Measurements from ENCODE around the gene FGF5.
"Not testable (repeated sequence)": the region's sequence is repeated elsewhere in the genome, so short reads cannot be mapped to it uniquely, and the experiment has no call there.

- TF ChIP-seq ZBTB33 (CRISPR knock-in tag; IDR thresholded peaks at IDR 0.05); ZHX2 (IDR thresholded peaks at IDR 0.05; ENCODE audit: low read depth); ZHX2 (CRISPR knock-in tag; IDR thresholded peaks at IDR 0.05; ENCODE audit: borderline replicate concordance); ZNF318 (CRISPR knock-in tag; IDR thresholded peaks at IDR 0.05): not testable (repeated sequence)
Measured at GRCh38 chr4:80247484-80247883, 19.0 kb upstream of the FGF5 start.
